Measurements from ENCODE around the gene MUC2. TPM values are rescaled to one million over a fixed set of nuclear protein-coding genes. Genes with fewer than 3 reads are reported as not detected.

The MUC2 gene
- total RNA-seq, 1 experiment from 2014 or later = 0.47 TPM

DNA sequence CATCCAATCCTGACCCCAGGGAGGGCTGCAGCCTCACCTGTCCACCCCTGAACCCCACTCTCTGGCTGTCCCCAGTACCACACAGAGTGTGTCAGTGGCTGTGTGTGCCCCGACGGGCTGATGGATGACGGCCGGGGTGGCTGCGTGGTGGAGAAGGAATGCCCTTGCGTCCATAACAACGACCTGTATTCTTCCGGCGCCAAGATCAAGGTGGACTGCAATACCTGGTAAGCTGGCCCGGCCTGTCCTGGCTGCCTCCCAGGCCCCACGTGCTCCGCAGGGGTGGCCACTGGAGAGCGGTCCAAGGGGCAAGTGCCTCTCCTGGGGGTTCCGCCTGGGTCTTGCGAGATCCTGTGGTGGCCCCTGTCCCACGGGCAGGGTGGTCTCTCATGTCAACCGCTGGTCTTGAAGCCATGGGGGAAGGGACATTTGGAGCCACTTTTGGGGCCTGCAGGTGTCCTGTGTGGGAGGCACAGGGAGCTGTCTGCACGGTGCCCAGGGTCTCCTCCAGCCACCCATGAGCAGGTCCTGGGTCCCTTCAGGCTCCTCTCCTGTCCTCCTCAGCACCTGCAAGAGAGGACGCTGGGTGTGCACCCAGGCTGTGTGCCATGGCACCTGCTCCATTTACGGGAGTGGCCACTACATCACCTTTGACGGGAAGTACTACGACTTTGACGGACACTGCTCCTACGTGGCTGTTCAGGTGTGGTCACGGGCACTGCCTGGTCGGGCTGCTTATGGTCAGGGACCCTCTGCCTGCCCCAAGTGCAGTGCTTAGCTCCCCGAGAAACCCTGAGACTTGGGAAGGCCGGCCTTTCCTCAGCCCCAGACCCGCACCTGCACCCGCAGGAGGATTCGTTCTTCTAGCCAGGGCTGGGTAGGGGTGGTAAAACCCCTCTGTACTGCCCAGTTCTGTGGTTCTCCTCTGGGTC lies 11.8 kb downstream of the MUC2 start:
- ATAC-seq (no peak), DNase-seq (ENCODE audit: low read depth, low spot score) (no peak)
- ChIA-PET POLR2A (no interaction called here), CTCF (no interaction called here), RAD21 (ENCODE audit: low non-redundant PET in 1 of 2, low total read pairs in 2 of 2, uncharacterized antibody in 2 of 2, unreplicated experiment in 2 of 2) (no interaction called here)
- Histone ChIP-seq H3K4me3 (replicated peaks in 1 of 2; ENCODE audit: low read depth in 1 of 2, low read length in 2 of 2) (no peak overlapping the region), H4K20me1 (ENCODE audit: insufficient read depth) (no peaks in the 10 kb centered on the region), H3K9me2 (ENCODE audit: insufficient read depth) (no peaks in the 10 kb centered on the region), H3K36me3 (ENCODE audit: control insufficient read depth in 1 of 2, insufficient read depth in 2 of 2, low read length in 2 of 2) (no peaks in the 10 kb centered on the region), H3K79me2 (ENCODE audit: insufficient read depth, low read length) (no peaks in the 10 kb centered on the region), H3K9me3 (ENCODE audit: control insufficient read depth in 1 of 2, insufficient read depth in 1 of 2, low read depth in 1 of 2, low read length in 2 of 2) (no peaks in the 10 kb centered on the region; a peak in 1 of 4 replicates), H3K4me2 (ENCODE audit: low read length) (no peak overlapping the region), H2AFZ (ENCODE audit: low read depth, low read length, poor library complexity, severe bottlenecking) (no peak overlapping the region), H3K9ac (ENCODE audit: low read length) (no peak overlapping the region), H3K27me3 (ENCODE audit: insufficient read depth, low read length) (no peaks in the 10 kb centered on the region), H3K4me1 (ENCODE audit: control insufficient read depth in 1 of 2, insufficient read depth in 2 of 2, low read length in 2 of 2) (no peaks in the 10 kb centered on the region), H3K27ac (ENCODE audit: low read depth, low read length) (no peak overlapping the region)
- TF ChIP-seq SP1 (IDR thresholded peaks at IDR 0.05; ENCODE audit: low read depth) = no peak
- TF ChIP-seq RAD21 (IDR thresholded peaks at IDR 0.05; ENCODE audit: low read depth) = no peak
- TF ChIP-seq EZH2phosphoT487 (IDR thresholded peaks at IDR 0.05; ENCODE audit: borderline replicate concordance) = no peak
- no peak for TF ChIP-seq FOSL1 (IDR thresholded peaks at IDR 0.05; ENCODE audit: low read depth)
- no peak for TF ChIP-seq ZNF274 (IDR thresholded peaks at IDR 0.05; ENCODE audit: low read depth, low read length)
- TF ChIP-seq, protein P1, sequence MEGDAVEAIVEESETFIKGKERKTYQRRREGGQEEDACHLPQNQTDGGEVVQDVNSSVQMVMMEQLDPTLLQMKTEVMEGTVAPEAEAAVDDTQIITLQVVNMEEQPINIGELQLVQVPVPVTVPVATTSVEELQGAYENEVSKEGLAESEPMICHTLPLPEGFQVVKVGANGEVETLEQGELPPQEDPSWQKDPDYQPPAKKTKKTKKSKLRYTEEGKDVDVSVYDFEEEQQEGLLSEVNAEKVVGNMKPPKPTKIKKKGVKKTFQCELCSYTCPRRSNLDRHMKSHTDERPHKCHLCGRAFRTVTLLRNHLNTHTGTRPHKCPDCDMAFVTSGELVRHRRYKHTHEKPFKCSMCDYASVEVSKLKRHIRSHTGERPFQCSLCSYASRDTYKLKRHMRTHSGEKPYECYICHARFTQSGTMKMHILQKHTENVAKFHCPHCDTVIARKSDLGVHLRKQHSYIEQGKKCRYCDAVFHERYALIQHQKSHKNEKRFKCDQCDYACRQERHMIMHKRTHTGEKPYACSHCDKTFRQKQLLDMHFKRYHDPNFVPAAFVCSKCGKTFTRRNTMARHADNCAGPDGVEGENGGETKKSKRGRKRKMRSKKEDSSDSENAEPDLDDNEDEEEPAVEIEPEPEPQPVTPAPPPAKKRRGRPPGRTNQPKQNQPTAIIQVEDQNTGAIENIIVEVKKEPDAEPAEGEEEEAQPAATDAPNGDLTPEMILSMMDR (IDR thresholded peaks at IDR 0.05 in 2 of 3, conservative IDR thresholded peaks at IDR 0.05 in 1 of 3; ENCODE audit: borderline replicate concordance in 1 of 3, insufficient read depth in 1 of 3, low read depth in 2 of 3, low read length in 2 of 3) = no peak
- TF ChIP-seq, protein P2, sequence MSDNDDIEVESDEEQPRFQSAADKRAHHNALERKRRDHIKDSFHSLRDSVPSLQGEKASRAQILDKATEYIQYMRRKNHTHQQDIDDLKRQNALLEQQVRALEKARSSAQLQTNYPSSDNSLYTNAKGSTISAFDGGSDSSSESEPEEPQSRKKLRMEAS (IDR thresholded peaks at IDR 0.05) = no peak
- no peak for TF ChIP-seq ZFX (IDR thresholded peaks at IDR 0.05)
- TF ChIP-seq EZH2 (IDR thresholded peaks at IDR 0.05) = no peak
- BruUV-seq (replicated peaks) = no TSS peak
- intact Hi-C loops (cut with micrococcal nuclease) = no loop called here
